Brain pericyte (primary cell): Measurements from ENCODE around the gene OLFM1.
"Not testable (repeated sequence)": the region's sequence is repeated elsewhere in the genome, so short reads cannot be mapped to it uniquely, and the experiment has no call there.

Experiments used
- DNase-seq: peaks from one replicate; pipeline ENCODE4 v3.0.0-alpha.2; 2012; ENCODE audit warnings: low read depth, low spot score

The OLFM1 gene

GRCh38 chr9:135060461-135061116, 26.9 kb upstream of the OLFM1 start:
- DNase-seq = no peak

GRCh38 chr9:135061441-135061840, 26.0 kb upstream of the OLFM1 start:
- no peak for DNase-seq

DNA sequence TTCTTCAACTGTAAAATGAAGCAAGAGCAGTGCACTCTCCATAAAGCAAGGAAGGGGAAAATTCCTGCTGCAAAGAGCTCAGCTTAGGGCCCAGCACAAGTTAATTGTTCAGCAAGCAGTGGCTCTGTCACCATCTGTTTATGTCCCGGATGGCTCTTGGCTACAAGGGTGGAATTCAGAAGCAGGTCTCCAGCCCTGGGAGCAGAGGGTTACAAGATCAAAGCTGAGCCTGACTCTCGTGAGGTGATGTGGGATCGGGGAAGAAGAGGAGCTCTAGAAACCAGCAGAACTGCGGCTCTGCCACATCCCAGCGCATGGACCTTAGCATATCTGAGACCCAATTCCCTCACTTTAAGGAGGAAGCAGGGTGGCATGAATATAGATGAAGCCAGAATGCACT, 25.2 kb upstream of the OLFM1 start:
- no peak for DNase-seq

GRCh38 chr9:135063466-135063865, 24.0 kb upstream of the OLFM1 start:
- DNase-seq = not testable (repeated sequence)

- not testable (repeated sequence) for DNase-seq
Measured at GRCh38 chr9:135063888-135064287, 23.6 kb upstream of the OLFM1 start.

DNA sequence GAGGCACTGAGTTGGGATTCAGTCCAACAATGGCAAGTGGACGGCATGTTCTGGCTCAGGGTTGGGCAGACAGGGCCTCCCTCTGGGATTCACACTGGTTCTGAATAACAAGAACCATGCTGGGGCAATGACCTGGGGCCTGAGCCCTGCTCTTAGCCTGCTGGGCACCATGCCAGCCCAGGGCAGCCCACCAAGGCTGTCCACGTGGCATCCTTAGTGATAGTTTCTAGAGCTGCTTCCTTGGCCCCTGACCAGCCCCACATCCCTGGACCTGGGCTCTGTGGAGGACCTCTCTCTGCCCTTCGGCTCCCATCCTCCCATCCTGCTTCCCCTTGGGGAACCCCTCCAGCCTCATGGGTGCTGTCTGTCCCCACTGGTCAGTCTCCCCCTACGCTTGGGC, 22.3 kb upstream of the OLFM1 start:
- DNase-seq = no peak

DNA sequence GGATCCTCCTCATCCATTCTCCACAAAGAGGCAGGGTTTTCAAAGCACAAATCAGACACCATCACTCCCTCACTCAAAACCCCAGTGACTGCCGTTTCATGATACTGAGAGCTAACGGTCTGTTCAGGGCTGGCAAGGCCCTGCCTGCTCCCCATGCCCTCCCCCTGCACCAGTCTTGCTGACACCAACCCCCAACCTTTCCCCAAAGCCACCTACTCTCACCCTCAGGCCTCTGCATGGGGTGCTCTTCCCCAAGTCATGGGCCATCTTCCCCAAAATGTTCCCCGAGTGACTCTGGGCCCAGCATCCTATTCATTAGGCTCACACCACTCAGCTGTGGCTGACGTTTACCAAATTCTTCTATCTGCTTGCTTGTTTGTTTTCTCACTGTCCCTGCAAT, 21.7 kb upstream of the OLFM1 start:
- no peak for DNase-seq

DNA sequence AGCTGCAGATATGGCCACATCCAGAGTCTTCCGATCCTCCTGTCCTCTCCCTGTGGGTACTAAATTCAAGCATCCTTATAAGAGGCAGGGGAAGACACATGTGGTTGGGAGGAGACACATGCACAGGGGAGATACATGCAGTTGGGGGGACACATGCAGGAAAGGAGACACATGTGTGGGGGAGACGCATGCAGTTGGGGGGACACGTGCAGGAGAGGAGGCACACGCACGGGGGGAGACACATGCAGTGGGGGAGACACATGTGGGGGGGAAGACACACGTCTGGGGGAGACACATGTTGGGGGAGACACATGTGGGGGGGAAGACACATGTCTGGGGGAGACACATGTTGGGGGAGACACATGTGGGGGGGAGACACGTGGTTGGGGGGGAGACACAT, 21.2 kb upstream of the OLFM1 start:
- no peak for DNase-seq

DNA sequence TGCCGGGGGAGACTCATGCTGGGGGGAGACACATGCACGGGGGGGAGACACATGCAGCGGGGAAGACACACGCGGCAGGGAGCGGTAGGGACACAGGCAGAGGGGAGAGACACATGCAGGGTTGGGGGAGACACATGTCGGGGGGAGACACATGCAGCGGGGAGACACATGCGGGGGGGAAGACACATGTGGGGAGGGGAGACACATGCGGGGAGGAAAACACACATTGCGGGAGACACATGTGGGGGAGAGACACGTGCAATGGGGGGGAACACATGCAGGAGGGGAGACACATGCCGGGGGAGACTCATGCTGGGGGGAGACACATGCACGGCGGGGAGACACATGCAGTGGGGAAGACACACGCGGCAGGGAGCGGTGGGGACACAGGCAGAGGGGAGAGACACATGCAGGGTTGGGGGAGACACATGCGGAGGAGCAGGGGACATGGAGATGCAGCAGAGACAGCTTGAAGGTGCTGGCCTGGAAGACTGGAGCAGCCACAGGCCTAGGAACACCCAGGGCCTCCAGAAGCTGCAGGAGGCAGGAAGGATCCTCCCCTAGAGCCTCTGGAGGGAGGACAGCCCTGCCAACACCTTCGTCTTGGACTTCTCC, 20.3 kb upstream of the OLFM1 start:
- DNase-seq = no peak

GRCh38 chr9:135068776-135069415, 18.6 kb upstream of the OLFM1 start:
- no peak for DNase-seq

DNA sequence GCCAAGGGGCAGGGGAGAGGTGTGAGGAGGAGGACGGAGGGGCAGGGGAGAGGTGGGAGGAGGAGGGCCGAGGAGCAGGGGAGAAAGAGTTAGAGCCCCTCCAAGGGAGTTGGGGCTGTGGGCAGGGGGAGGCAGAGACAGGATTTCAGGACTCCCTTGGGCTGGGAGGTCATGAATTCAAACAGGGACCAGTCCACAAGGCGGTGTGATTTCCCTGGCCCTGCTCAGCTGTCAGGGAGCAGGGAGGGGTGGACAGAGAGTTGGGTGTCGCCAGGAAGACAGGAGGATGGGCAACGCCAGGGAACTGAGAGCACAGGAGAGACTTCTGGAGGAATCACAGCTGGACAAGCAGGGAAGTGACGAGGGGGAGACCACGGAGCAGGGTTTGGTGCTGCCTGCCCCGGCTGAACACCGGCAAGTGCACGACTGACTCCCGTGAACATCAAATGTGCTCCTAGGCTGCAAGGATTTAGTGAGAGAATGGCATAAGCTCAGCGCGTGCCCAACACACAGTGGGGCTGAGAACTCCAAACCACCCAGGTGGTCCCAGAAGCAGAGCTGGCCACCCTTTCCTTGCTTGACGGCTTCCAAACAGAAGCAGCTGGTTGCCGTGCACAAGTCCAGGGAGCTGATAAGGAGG, 17.8 kb upstream of the OLFM1 start:
- no peak for DNase-seq

GRCh38 chr9:135070198-135070951, 17.1 kb upstream of the OLFM1 start:
- no peak for DNase-seq

DNA sequence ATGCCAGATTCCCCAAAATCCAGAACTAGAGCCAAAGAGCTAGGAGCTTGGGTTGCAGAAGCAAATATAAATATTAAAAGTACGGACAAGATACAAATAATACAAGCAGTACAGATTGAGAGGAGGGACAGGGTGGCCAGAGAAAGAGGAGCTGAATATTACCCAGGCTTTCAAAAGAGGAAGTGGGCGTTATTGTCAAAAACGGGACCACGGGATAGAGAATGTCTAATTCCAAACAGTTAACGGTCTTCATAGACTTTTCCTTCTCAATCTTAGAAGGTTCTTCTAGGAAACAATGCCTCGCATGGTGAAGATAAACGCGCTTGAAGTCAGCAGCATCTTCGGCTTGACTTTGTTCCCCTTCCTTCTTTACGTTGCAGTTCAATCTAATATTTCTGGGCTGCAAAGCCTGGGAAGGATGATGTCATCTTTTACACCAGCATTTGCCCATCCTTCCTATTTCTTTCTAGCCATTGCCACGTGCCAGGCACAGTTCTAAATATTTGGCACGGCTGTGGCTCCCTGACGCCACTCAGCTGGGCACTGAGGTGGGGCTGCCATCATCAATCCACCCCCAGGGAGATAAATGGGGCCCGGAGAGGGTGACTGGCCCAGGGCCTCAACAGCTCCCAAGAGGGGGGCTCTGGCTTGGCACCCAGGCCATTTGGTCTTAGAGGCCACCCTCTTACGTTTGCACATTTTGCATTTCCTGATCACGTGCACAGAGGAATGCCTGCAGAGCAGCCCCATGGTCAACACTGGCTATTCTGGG, 16.3 kb upstream of the OLFM1 start:
- no peak for DNase-seq

DNA sequence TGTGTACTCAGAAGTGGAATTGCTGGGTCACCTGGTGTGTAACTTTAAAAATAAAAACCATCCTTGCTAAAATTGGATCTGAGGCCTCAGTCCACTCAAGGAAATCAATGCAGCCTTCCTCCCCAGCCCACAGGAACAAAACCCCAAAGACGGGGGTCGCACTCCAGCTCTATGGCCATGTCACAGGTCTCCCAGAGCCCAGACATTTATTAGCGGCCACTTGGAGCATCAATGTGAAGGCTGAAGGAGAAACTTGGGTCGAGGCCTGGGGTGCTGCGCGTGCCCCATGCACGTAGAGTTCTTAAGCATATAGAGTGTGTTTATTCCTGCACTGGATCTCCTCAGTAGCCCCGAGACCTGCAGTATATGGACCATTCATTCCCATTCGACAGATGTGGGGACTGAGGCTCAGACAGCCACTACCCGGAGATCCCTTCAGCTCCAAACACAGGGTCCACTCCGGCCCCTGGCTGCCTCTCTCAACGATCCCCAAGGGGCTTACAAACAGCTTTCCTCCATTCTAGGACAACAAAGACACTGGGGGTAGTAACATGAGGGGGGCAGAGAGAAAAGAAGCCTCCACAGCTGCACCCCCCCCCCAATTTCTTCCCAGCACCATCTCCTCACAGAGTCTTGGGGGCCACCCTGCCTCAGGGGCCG, 14.3 kb upstream of the OLFM1 start:
- no peak for DNase-seq

- no peak for DNase-seq
Measured at GRCh38 chr9:135073741-135074305, 13.6 kb upstream of the OLFM1 start.

DNA sequence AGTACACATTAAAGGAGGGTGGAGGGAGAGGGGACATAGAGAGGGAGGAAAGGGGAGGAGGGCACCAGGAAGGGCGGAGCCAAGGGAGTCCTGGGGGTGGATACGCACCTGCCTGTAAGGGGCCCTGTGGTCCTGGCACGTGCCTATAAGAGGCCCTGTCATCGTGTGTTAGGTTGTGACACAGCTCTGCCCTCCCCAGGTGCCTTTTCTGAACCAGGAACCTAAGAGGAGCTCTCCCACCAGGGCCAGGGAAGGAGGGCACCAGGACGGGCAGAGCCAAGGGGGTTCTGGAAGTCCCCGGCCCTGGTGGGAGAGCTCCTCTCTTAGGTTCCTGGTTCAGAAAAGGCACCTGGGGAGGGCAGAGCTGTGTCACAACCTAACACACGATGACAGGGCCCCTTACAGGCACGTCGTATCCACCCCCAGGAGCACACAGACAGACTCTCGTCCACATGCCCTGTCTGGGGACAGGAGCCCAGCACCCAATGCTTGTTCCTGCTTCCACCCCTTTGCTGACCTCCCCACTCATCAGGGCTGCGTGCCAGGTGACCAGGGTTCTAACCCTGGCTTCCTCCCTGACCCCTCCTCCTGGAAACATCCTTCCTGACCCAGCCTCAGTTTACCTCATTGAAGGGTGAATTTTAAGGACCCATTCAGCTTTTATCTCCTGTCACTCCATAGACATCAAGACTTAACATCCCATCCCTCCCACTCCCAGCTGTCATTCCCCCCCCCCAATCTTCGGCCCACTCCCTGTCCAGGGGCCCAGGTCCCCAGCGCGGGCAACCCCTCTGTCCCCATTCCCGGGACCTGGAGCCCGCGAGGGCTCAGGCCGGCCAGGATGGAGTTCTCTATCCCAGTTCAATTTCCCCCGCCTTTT, 12.9 kb upstream of the OLFM1 start:
- DNase-seq = no peak

- no peak for DNase-seq
Measured at GRCh38 chr9:135075234-135076142, 12.0 kb upstream of the OLFM1 start.

DNA sequence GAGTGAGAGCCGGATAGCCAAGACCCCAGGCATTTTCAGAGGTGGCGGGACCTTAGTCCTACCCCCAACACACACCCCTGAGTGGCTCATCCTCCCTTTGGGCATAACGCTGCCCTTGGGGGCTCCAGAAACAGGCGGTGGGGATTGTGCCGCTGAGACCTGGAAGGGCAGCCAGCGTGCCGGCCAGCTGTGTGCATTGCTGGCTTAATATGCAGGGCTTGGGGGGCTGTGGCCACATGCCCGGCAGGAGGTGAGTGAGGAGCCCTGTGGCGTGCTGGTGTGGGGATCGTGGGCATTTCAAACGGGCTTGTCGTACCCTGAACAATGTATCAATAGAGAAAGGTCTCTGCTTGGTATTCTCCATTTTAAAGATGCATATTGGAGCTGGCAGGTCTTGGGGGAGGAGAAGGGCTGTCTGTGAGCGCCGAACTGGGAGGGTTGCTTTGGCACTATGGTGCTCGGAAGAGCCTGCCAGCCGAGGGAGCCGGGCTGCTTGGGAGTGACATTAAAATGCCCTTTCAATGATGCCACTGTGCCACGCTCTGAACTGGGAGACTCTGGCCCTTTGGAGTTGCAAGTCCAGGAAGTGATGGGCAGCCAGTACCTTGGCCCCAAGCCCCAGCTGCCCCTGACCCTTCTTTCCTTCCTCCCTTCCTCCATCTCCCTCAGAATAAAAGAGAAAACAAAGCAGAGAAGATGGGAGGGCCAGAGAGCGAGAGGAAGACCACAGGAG, 11.2 kb upstream of the OLFM1 start:
- no peak for DNase-seq
